ENCODE measurements around the gene LRRC55.

DNA sequence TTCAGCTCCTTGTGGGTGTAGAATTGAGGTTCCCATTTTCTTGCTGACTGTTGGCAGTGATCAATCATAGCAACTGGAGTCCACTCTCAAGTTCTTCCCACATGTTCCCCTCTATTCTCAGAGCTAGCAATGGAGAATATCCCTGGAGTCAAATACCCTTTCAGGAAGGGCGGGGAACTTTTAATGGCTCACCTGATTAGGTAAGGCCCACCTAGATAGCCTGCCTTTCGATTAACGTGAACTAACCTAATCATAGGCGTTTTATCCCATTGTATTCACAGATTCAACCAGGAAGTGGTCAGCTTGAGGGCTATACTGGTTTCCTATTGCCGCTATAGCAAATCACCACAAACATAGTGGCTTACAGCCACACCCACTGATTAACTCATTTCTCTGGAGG lies 7.1 kb upstream of the LRRC55 start:
- TF ChIP-seq, protein P1, sequence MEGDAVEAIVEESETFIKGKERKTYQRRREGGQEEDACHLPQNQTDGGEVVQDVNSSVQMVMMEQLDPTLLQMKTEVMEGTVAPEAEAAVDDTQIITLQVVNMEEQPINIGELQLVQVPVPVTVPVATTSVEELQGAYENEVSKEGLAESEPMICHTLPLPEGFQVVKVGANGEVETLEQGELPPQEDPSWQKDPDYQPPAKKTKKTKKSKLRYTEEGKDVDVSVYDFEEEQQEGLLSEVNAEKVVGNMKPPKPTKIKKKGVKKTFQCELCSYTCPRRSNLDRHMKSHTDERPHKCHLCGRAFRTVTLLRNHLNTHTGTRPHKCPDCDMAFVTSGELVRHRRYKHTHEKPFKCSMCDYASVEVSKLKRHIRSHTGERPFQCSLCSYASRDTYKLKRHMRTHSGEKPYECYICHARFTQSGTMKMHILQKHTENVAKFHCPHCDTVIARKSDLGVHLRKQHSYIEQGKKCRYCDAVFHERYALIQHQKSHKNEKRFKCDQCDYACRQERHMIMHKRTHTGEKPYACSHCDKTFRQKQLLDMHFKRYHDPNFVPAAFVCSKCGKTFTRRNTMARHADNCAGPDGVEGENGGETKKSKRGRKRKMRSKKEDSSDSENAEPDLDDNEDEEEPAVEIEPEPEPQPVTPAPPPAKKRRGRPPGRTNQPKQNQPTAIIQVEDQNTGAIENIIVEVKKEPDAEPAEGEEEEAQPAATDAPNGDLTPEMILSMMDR (tag by site-specific recombination; IDR thresholded peaks at IDR 0.05) = no peak
- TF ChIP-seq ZNF146 (tag by site-specific recombination; IDR thresholded peaks at IDR 0.05) (no peak), ZNF16 (tag by site-specific recombination; IDR thresholded peaks at IDR 0.05; ENCODE audit: low read depth) (no peak)
